IMR-90 (cell line): ENCODE measurements around the gene CDH23.

Experiments used
- CHD1 ChIP-seq: IDR thresholded peaks from 2 replicates; pipeline ENCODE4 v1.6.1; 2012; ENCODE audit warnings: low read depth, low read length, improper control_type of control experiment
- ELK1 ChIP-seq: fragments of 150-350 bp; IDR thresholded peaks from 2 replicates; pipeline ENCODE4 v1.6.1; 2016; ENCODE audit warnings: low read depth, mild to moderate bottlenecking, low read length, moderate library complexity, borderline replicate concordance
- RAD21 ChIP-seq: IDR thresholded peaks from 2 replicates; pipeline ENCODE4 v1.6.1; 2012; ENCODE audit warnings: low read length, improper control_type of control experiment
- RCOR1 ChIP-seq: IDR thresholded peaks from 2 replicates; pipeline ENCODE4 v1.6.1; 2012; ENCODE audit warnings: mild to moderate bottlenecking, low read length, improper control_type of control experiment; ENCODE audit not compliant: insufficient replicate concordance
- TF ChIP-seq, protein P1 (sequence below): conservative IDR thresholded peaks from 2 replicates; pipeline ENCODE4 v1.5.1; 2012; ENCODE audit warnings: mild to moderate bottlenecking, low read depth, low read length, improper control_type of control experiment

- TF ChIP-seq CHD1 (no peak), RCOR1 (no peak), RAD21 (no peak), ELK1 (no peak)
- TF ChIP-seq, protein P1, sequence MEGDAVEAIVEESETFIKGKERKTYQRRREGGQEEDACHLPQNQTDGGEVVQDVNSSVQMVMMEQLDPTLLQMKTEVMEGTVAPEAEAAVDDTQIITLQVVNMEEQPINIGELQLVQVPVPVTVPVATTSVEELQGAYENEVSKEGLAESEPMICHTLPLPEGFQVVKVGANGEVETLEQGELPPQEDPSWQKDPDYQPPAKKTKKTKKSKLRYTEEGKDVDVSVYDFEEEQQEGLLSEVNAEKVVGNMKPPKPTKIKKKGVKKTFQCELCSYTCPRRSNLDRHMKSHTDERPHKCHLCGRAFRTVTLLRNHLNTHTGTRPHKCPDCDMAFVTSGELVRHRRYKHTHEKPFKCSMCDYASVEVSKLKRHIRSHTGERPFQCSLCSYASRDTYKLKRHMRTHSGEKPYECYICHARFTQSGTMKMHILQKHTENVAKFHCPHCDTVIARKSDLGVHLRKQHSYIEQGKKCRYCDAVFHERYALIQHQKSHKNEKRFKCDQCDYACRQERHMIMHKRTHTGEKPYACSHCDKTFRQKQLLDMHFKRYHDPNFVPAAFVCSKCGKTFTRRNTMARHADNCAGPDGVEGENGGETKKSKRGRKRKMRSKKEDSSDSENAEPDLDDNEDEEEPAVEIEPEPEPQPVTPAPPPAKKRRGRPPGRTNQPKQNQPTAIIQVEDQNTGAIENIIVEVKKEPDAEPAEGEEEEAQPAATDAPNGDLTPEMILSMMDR: no peak
These were observed 237.9 kb downstream of the CDH23 start for GRCh38 chr10:71634531-71635164.
